Naive B cell (primary cell): Measurements from ENCODE around the gene PTPRD. TPM values are rescaled to one million over a fixed set of nuclear protein-coding genes. Genes with fewer than 3 reads are reported as not detected.

Source experiments
- ATAC-seq, 2 donors: fragments of 150-1000 bp; cut with Tn5 transposase; 2 replicates each; pipeline ENCODE4 v1.10.0; 2021; ENCODE audit warnings: low read depth in 2 of 2, mild to moderate bottlenecking in 2 of 2, moderate library complexity in 2 of 2
- DNase-seq: peaks from one replicate; pipeline ENCODE4 v3.0.0; 2022
- H3K27ac Mint-ChIP-seq, 6 donors: one replicate each; pipeline ENCODE4 v1.8.0; 2020 to 2022; ENCODE audit warnings: mild to moderate bottlenecking in 6 of 6, mixed read lengths in 6 of 6, moderate library complexity in 5 of 6, inconsistent platforms in 2 of 6
- H3K27me3 Mint-ChIP-seq, 3 donors: one replicate each; pipeline ENCODE4 v1.8.0; 2021 to 2022; ENCODE audit warnings: mixed read lengths in 3 of 3, mild to moderate bottlenecking in 1 of 3
- H3K36me3 Mint-ChIP-seq, 2 donors: one replicate each; pipeline ENCODE4 v1.8.0; 2020 to 2022; ENCODE audit warnings: mixed read lengths in 2 of 2, inconsistent platforms in 1 of 2, mild to moderate bottlenecking in 1 of 2
- H3K4me1 Mint-ChIP-seq, 3 donors: one replicate each; pipeline ENCODE4 v1.8.0; 2020 to 2022; ENCODE audit warnings: mixed read lengths in 3 of 3, inconsistent platforms in 1 of 3, mild to moderate bottlenecking in 1 of 3, moderate library complexity in 1 of 3
- H3K4me3 Mint-ChIP-seq, 8 donors: one replicate each; pipeline ENCODE4 v1.8.0; 2020 to 2022; ENCODE audit warnings: mild to moderate bottlenecking in 8 of 8, mixed read lengths in 8 of 8, moderate library complexity in 8 of 8, inconsistent platforms in 2 of 8
- H3K9me3 Mint-ChIP-seq, 7 donors: one replicate each; pipeline ENCODE4 v1.8.0; 2020 to 2022; ENCODE audit warnings: mixed read lengths in 7 of 7, mild to moderate bottlenecking in 5 of 7, inconsistent platforms in 2 of 7, moderate library complexity in 1 of 7
- polyA plus RNA-seq, 6 donors: library from polyadenylated mRNA; unstranded; fragments of 300-500 nt; fragmentation: Illumina TruSeq; gene quantifications; one replicate each; pipeline ENCODE4 v1.2.3, GENCODE V29; 2021; ENCODE audit warnings: low read depth in 6 of 6

Gene PTPRD
- polyA plus RNA-seq, 6 donors from 2014 or later: not detected

DNA sequence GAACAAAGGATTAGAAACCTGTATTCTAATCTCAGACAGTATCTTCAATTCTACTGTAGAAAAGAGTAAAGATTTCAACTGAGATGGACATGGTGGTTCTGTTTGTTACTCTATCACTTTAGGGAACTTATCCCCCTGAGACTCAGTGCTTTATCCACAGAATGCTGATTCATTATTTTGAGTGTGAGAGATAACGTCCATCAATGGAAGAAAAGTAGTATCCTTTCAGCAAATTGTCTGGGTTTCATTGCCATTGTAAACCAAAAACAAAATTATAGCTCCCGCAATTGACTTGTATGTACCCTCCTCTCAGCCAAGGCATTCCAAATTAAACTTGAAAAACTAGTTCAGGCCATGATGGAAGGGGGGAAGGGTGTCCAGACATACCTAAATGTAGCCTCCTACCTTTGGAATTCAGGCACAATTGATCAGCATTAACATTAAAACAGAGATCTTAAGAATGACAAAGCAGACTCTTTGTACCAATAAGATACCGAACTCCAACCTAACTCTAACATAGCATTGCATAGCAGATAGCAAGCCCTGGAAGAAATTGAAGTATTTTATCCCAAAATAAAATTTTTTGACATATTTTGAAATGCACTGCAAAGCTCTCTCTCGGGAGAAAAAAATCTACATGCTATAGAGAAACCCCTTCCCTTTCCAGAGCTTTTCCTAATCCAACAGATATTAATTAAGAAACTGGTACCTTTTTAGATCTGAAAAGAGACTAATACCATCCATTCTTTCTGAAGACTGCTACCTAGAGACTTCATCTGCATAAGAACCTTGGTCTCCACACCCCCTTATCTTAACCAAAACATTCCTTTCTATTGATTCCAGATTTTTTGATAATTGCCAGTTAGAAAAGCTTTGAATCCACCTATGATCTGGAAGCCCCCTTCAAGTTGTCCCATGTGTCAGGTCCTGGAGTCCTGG is 1055.7 kb downstream of the PTPRD start:
- DNase-seq: no peak
- ATAC-seq: no peak
- Mint-ChIP-seq H3K9me3 (peaks cover 0 to 5% (median 0%) of the 10 kb centered on the region in 7 donors), H3K27me3 (no peaks in the 10 kb centered on the region), H3K4me3 (no peak overlapping the region), H3K4me1 (no peaks in the 10 kb centered on the region), H3K36me3 (no peaks in the 10 kb centered on the region), H3K27ac (no peak overlapping the region)

- no peak overlapping the region for H3K4me3 Mint-ChIP-seq
- H3K4me1 Mint-ChIP-seq: no peaks in the 10 kb centered on the region
- no peak for ATAC-seq
- no peaks in the 10 kb centered on the region for H3K36me3 Mint-ChIP-seq
- no peaks in the 10 kb centered on the region for H3K9me3 Mint-ChIP-seq
- H3K27me3 Mint-ChIP-seq: no peaks in the 10 kb centered on the region
- DNase-seq: no peak
- no peak overlapping the region for H3K27ac Mint-ChIP-seq
Measured at GRCh38 chr9:9552665-9553064, 1060.1 kb downstream of the PTPRD start.

- Mint-ChIP-seq H3K9me3 (peaks cover 0 to 4% (median 1%) of the 10 kb centered on the region in 7 donors), H3K4me1 (no peaks in the 10 kb centered on the region), H3K36me3 (no peaks in the 10 kb centered on the region), H3K27me3 (no peaks in the 10 kb centered on the region), H3K4me3 (no peak overlapping the region), H3K27ac (no peak overlapping the region)
- ATAC-seq (no peak), DNase-seq (no peak)
Measured at GRCh38 chr9:9538766-9539165, 1074.0 kb downstream of the PTPRD start.

DNA sequence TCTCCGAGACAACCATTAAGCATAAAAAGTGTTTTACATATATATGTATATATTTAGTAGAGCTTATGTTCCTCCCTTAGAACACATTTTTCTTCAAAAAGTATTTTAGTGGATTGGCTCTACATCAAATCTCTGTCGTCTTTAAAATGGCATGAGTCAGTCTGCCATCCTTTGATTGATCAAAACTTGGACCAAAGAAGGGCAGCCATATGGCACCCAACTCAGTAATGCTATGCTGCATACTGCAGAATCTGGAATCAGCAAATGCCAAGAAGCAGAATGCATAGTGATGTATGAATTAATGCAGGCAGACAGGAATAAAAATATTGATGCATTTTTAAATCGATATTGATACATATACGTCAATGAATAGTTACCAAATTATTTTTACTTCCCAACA is 1074.4 kb downstream of the PTPRD start:
- Mint-ChIP-seq H3K27ac (no peak overlapping the region), H3K4me3 (no peak overlapping the region), H3K9me3 (peaks cover 0 to 4% (median 1%) of the 10 kb centered on the region in 7 donors), H3K27me3 (no peaks in the 10 kb centered on the region), H3K36me3 (no peaks in the 10 kb centered on the region), H3K4me1 (no peaks in the 10 kb centered on the region)
- DNase-seq (no peak), ATAC-seq (no peak)

GRCh38 chr9:9536523-9536922 is 1076.3 kb downstream of the PTPRD start:
- no peak for DNase-seq
- H3K36me3 Mint-ChIP-seq: no peaks in the 10 kb centered on the region
- no peak for ATAC-seq
- H3K4me1 Mint-ChIP-seq: no peaks in the 10 kb centered on the region
- H3K27ac Mint-ChIP-seq: no peak overlapping the region
- H3K9me3 Mint-ChIP-seq: peaks cover 0 to 1% (median under 1%) of the 10 kb centered on the region in 7 donors
- no peaks in the 10 kb centered on the region for H3K27me3 Mint-ChIP-seq
- H3K4me3 Mint-ChIP-seq: no peak overlapping the region

DNA sequence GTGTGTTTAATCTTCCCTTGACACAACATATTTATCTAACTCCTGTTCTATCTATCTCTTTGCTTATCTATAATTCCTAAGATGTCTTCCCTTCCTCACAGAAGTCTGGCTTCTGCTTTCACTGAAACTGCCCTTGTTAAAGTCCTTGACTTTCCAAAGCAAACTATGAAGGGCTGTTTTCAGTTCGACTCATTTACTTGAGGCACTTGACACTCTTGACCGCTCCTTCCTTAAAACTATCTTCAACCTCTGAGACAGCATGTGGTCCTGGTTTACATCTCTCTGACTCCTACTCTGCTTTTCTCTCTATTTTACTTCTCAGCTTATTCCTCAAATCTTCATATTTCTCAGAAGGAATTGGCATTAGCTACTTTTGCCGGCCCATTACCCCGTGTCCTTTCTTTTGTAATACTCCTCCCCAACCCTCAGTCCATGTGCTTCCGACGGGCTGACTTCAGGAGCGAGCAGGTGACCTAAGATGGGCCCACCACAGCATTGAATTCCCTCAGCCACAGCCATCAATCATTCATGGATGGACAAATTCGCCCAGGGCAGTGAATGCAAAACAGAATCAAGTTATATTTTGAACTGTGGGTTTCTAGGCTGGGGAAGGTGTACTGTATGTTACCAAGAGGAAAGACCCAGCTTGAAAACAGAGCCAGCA is 1089.2 kb downstream of the PTPRD start:
- Mint-ChIP-seq H3K36me3 (no peaks in the 10 kb centered on the region), H3K9me3 (peaks cover 0 to 2% (median 0%) of the 10 kb centered on the region in 7 donors), H3K4me1 (no peaks in the 10 kb centered on the region), H3K27ac (no peak overlapping the region), H3K27me3 (no peaks in the 10 kb centered on the region), H3K4me3 (no peak overlapping the region)
- no peak for ATAC-seq
- DNase-seq: no peak

DNA sequence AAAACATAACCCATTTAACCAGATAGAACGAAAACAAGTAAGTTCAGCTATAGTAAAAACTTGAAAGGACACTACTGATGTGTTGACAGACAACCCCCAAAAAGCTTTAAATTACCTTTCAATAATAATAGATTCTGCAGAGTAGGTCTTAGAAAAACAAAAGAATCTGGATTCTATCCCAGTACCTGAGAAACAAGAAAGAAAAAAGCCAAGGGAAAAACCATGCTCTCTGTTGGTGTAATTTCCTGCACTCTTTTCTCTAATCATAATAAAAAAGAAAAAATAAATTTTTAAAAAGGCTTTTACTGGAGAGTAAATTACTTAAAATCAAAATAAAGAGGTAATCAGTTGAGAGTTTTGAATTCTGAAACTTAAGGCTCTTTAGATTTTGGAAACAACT is 1090.4 kb downstream of the PTPRD start:
- DNase-seq (no peak), ATAC-seq (no peak)
- no peak overlapping the region for H3K4me3 Mint-ChIP-seq
- no peaks in the 10 kb centered on the region for H3K9me3 Mint-ChIP-seq
- H3K27ac Mint-ChIP-seq: no peak overlapping the region
- H3K4me1 Mint-ChIP-seq: no peaks in the 10 kb centered on the region
- H3K27me3 Mint-ChIP-seq: no peaks in the 10 kb centered on the region
- H3K36me3 Mint-ChIP-seq: no peaks in the 10 kb centered on the region

DNA sequence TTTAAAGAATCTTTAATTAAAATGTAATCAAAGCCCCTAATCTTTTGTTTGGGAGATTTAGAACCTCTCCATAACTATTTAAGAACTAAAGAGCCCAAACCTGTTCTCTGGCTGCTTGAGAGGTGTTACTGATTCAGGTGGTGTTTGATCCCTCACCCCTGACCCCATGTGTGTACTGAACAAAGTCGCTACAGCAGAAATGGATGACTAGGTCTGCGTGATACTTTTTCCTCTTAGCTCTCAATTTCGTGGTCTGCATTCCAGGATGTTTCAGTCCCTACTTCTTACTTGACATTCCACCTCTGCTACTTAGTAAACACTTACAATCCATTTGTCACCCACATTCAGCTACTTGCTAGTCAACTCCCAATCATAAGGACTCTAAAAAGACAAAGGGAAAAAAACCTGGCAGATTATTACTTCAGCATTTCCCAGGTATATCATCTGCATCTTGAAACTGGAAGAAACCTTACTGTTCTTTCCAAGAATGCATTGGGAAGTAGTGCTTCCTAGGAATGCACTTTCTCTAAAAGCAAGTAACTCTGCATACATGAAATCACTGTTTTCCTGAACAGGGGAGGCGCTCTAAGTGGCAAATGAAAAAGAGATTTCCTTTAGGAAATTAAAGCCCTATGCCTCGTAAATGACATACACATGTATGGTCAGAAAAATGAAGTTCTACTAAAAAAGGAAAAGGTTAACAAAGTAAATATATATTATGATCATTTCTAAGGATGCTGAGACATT is 1091.6 kb downstream of the PTPRD start:
- Mint-ChIP-seq H3K27me3 (no peaks in the 10 kb centered on the region), H3K27ac (no peak overlapping the region)

GRCh38 chr9:9504869-9505268 is 1107.9 kb downstream of the PTPRD start:
- no peaks in the 10 kb centered on the region for H3K27me3 Mint-ChIP-seq
- DNase-seq (no peak), ATAC-seq (no peak)
- H3K4me1 Mint-ChIP-seq: no peaks in the 10 kb centered on the region
- peaks cover 0 to 2% (median 0%) of the 10 kb centered on the region in 7 donors for H3K9me3 Mint-ChIP-seq
- H3K36me3 Mint-ChIP-seq: no peaks in the 10 kb centered on the region
- H3K4me3 Mint-ChIP-seq: no peak overlapping the region
- H3K27ac Mint-ChIP-seq: no peak overlapping the region

More for the DNA sequence above, 1091.6 kb downstream of the PTPRD start:
- Mint-ChIP-seq H3K4me1 (no peaks in the 10 kb centered on the region), H3K4me3 (no peak overlapping the region), H3K9me3 (no peaks in the 10 kb centered on the region), H3K36me3 (no peaks in the 10 kb centered on the region)
- no peak for ATAC-seq
- DNase-seq: no peak

- Mint-ChIP-seq H3K27ac (no peak overlapping the region), H3K4me1 (no peaks in the 10 kb centered on the region), H3K9me3 (peaks cover 0 to 19% (median 6%) of the 10 kb centered on the region in 7 donors), H3K4me3 (no peak overlapping the region), H3K36me3 (no peaks in the 10 kb centered on the region), H3K27me3 (no peaks in the 10 kb centered on the region)
- ATAC-seq (no peak), DNase-seq (no peak)
Measured at GRCh38 chr9:9499546-9499945, 1113.3 kb downstream of the PTPRD start.

GRCh38 chr9:9498846-9499245 is 1114.0 kb downstream of the PTPRD start:
- no peaks in the 10 kb centered on the region for H3K36me3 Mint-ChIP-seq
- peaks cover 0 to 26% (median 10%) of the 10 kb centered on the region in 7 donors for H3K9me3 Mint-ChIP-seq
- DNase-seq: no peak
- no peak for ATAC-seq
- H3K4me3 Mint-ChIP-seq: no peak overlapping the region
- no peaks in the 10 kb centered on the region for H3K27me3 Mint-ChIP-seq
- H3K4me1 Mint-ChIP-seq: no peaks in the 10 kb centered on the region
- H3K27ac Mint-ChIP-seq: no peak overlapping the region

- H3K9me3 Mint-ChIP-seq: peaks cover 0 to 27% (median 11%) of the 10 kb centered on the region in 7 donors
- H3K4me3 Mint-ChIP-seq: no peak overlapping the region
- no peaks in the 10 kb centered on the region for H3K27me3 Mint-ChIP-seq
- no peak overlapping the region for H3K27ac Mint-ChIP-seq
- H3K36me3 Mint-ChIP-seq: no peaks in the 10 kb centered on the region
- ATAC-seq: no peak
- no peak for DNase-seq
- H3K4me1 Mint-ChIP-seq: no peaks in the 10 kb centered on the region
Measured at GRCh38 chr9:9498128-9498527, 1114.7 kb downstream of the PTPRD start.

GRCh38 chr9:9494336-9494735 is 1118.5 kb downstream of the PTPRD start:
- no peaks in the 10 kb centered on the region for H3K36me3 Mint-ChIP-seq
- ATAC-seq: no peak
- H3K9me3 Mint-ChIP-seq: peaks cover 0 to 27% (median 11%) of the 10 kb centered on the region in 7 donors
- no peak overlapping the region for H3K4me3 Mint-ChIP-seq
- H3K27ac Mint-ChIP-seq: no peak overlapping the region
- no peak for DNase-seq
- no peaks in the 10 kb centered on the region for H3K27me3 Mint-ChIP-seq
- no peaks in the 10 kb centered on the region for H3K4me1 Mint-ChIP-seq
